HG03354 (cell line): ENCODE data around the gene SLC2A5.
"Not testable (repeated sequence)": the region's sequence is repeated elsewhere in the genome, so short reads cannot be mapped to it uniquely, and the experiment has no call there.

ENCODE experiments used
- ATAC-seq: cut with Tn5 transposase; IDR thresholded peaks from one replicate; pipeline ENCODE4 v1.9.1; 2021; ENCODE audit warnings: mild to moderate bottlenecking; ENCODE audit not compliant: unreplicated experiment, poor library complexity, severe bottlenecking

SLC2A5 gene

DNA sequence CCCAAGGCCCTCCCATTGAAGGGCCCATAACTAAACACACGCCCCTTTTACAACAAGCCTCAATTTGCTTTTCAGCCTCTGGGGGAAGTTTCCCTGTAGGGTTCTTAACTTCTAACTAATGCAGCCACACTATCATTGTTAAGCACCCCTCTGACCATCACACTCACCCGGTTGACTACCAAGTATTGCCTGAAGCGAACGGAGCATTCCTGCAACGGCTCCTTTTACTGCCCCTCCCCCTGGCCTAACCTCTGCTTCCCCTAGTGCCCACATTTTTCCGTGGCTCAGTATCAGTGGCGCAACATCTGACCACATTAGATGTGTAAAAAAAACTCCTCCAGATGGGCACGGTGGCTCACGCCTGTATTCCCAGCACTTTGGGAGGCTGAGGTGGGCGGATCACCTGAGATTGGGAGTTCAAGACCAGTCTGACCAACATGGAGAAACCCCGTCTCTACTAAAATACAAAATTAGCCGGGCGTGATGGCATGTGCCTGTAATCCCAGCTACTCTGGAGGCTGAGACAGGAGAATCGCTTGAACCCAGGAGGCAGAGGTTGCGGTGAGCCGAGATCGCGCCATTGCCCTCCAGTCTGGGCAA is 24.7 kb upstream of the SLC2A5 start:
- ATAC-seq = not testable (repeated sequence)

DNA sequence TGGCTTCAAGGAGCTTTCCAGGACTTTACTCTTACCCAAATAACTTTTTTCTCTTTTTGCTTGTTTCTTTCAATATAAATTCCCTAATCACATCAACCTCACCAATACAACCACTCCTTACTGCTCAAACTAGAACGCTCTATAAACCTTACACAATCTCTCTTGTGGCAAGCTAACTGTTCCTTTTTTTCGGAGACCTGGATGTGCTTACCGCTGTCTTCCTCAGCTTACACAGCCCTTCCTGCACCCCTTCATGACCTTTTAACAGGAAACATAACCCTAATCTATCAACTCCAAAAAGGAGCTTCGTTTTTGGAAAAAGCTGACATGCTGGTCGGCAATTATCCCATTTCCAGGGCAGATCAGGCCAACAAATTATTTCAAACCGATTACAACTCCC is 24.1 kb upstream of the SLC2A5 start:
- no peak for ATAC-seq

DNA sequence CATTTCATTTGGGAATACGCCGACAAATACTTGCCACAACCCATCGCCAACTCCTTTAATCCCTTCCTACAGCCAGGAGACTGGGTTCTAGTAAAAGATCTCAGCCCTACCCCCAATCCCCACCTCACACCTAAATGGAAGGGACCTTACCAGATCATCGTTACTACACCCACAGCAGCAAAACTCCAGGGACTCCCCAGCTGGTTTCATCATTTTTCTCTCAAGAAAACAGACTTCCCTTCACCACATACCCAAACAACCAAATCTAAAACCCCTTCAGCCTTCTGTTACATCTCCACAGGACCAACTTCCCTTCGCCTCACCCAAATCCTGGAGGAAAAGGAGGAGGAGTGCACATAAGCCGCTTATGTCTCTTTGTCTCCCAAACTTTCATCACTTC is 23.7 kb upstream of the SLC2A5 start:
- no peak for ATAC-seq

DNA sequence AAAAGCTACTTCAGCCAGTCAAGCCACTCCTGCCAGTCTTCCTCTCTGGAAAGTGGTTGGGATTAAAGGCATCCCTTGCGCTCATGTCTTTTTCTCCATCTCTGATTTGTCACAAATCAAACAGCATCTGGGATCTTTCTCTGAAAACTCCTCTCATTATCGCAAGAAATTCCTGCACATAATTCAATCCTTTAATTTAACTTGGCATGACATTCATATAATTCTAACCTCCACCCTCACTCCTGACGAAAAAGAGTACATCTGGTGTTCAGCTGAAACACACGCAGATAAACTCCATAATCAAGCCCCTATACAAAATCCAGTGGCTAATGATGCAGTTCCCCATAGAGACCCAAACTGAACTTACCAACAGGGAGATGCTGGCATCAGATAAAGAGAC is 19.4 kb upstream of the SLC2A5 start:
- no peak for ATAC-seq

DNA sequence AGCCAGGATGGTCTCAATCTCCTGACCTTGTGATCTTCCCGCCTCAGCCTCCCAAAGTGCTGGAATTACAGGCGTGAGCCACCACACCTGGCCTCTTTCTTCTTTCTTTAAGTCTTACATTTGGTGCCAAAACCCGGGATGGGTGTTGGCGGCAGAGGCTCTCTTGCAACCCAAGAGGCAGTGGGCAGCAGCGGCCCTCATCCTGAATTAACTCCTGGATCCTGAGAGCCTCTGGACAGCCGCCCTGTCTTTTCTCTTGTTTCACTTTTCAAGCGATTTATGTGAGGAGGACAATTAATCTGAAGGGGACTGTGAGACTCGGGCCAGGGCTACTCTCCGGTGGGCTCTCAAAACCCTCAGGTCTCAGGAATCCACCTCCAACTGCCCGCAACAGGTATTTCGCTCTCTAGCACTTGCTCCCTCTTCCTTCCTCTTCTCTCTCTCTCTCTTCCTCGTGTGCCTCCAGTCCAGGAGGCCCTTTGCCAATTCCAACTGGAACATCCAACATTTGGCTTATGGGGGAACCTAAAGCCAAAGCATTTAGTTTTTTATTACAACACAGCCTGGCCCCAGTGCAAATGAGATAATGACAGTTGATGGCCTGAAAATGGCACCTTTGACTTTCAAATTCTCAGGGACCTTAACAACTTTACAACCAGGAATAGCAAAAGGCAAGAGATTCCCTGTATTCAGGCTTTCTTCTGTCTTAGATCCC is 18.1 kb upstream of the SLC2A5 start:
- no peak for ATAC-seq

DNA sequence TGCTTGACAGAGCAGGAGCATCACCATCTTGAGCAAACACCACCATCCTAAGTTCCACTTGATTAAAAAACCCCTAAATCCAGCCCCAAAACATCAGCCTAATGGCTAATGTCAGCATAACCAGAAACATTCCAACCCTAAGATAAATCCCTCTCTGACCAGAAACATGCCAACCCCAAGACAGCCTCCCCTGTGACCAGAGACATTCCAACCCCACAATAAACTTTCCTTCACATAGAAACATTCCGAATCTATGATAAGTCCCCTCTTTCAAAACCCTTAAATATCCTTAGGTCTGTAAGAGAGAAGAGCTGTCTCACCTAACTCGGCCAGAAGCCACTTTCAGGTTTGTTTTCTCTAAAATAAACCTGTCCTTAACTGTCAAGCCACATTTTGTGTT is 17.4 kb upstream of the SLC2A5 start:
- ATAC-seq = no peak

DNA sequence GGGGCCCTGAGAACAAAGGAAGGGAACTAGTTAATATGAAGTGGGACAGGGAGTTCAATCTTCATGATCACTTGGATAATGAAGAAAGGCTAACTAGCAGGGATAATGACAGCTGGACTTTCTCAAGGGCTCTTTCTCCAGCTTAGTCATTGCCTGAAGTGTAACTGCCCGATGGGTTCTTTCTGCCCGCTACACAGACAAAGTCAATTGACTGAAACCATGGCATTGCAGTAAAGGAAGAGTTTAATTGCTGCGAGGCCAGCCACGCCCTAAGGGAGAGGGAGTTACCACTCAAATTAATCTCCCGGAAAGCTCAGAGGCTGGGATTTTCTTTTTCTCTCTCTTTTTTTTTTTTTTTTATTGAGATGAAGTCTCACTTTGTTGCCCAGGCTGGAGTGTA is 16.6 kb upstream of the SLC2A5 start:
- no peak for ATAC-seq

DNA sequence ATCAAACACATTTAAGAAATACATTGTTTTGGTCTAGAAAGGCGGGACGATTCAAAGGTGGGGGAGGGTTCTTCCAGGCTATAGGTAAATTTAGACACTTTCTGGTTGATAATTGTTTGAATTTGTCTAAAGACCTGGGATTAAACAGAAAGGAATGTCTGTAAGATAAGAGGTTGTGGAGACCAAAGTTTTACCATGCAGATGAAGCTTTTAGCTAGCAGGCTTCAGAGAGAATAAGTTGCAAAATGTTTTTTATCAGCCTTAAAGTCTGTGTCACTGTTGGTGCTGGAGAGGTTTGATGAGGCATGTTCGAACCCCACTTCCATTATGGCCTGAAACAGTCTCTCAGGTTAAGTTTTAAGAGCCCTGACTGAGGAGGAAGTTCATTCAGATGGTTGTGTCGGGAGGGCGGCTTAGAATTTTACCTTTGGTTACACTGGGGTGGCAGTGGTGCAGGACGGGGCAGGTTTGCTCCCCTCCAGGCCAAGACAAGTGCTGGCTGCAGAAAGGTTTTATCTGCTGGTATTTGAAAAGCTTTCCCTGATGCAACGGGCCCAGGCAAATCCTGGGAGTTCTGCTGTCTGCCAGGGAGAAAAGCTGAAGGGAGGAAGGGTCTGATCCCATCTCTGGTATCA is 16.0 kb upstream of the SLC2A5 start:
- ATAC-seq = no peak

DNA sequence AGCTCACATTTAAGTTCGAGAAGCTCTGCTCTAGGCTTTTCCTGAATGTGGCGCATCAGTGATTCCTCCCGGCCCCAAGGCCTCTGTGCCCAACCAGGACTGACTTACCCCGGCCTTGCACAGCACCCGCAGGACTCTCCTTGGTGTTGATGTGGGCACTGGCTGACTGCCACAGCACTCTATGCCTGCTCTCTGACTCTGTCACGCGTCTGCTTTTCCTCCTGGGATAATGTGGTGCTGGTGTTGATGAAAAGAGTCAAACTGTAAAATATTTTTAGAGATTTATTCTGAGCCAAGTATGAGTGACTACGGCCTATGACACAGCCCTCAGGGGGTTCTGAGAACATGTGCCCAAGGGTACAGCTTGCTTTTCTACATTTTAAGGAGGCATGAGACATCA is 15.5 kb upstream of the SLC2A5 start:
- no peak for ATAC-seq

DNA sequence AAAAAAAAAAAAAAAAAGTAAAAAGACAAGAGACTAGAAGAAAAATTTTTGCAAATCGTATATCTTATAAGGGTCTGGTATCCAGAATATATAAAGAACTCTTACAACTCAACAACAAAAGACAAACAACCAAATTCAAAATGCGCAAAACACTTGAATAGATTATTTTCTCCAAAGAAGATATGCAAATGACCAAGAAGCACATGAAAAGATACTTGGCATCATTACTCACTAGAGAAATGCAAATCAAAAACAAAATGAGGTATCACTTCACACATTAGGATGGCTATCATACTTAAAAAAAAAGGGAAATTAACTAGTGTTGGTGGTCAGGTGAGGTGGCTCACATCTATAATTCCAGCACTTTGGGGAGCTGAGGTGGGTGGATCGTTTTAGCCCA is 12.0 kb upstream of the SLC2A5 start:
- no peak for ATAC-seq

DNA sequence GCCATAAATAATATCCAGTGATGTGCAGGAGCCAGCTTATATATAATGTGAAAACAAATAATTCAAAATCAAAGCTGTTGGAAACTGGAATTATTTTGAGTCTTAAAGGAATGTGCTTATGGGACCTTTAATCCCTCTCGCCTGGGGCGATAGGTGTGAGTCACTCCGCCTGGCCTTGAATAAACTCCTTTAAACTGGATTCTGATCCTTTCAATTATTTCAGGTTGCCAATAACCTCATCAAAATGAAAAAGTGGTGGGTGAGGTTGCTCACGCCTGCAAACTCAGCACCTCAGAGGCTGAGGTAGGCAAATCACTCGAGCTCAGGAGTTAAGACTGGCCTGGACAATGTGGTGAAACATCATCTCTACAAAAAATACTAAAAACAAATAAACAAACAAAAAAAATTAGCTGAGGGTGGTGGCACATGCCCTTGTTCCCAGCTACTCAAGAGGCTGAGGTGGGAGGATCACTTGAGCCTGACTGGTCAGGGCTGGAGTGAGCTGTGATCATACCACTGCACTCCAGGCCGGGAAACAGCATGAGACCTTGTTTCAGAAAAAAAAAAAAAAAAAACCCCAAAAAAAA is 11.4 kb upstream of the SLC2A5 start:
- ATAC-seq = no peak

DNA sequence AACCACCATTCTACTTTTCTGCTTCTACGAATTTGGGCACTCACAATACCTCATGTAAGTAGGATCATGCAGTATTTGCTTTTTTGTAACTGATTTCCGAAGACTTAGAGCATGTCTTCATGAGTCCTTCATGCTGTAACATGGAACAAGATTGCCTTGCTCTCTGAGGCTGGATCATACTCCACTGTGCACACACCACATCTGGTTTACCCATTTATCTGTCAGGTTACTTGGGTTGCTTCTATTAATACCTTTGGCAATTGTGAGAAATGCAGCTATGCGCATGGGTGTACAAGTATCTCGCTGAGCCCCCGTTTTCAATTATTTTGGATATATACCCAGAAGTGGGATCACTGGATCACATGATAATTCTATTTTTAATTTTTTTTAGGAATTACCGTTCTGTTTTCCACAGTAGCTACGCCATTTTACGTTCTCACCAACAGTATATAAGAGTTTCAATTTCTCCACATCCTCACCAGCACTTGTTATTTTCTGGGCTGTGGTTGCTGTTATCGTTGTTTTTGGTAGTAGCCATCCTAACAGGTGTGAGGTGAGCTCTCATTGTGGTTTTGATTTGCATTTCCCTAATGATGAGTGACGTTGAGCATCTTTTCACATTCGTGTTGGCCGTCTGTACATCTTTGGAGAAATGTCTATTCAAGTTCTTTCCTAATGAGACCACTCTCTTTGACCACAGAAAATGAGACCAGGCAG is 10.7 kb upstream of the SLC2A5 start:
- ATAC-seq = peak; percentile 57

DNA sequence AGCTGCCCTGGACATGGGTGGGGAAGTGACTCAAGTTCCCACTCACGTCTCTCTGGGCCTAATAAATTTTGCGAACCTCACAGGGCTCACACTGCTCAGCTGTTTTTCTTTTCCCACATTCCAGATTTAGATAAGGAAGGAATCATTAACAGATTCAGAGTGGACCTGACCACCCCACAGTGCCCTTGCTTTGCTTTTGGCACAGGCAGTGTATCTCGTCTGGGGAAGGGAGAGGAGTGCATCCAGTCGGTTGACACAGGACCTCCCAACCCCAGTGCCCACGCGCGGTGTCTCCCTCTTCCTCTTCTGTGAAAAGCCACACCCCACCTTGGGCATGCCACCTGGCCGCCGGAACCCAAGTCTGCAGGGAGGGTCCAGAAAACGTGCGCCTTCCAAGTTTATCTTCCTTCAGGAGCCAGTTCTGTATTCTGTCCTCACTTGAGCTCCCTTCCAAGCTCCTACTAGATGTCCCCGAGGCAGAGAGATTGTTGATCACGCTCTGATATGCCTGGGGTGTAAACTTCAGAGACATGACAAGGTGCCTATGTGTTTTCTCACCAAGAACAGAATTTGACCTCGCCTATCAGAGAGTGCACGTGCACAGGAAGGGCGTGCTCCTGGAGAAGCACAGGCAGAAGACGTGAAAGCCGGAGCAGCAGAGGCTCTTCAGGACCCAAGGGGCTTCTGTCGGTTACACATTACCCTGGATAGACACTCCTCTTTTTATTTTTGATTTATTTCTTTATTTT is 9.5 kb upstream of the SLC2A5 start:
- no peak for ATAC-seq

DNA sequence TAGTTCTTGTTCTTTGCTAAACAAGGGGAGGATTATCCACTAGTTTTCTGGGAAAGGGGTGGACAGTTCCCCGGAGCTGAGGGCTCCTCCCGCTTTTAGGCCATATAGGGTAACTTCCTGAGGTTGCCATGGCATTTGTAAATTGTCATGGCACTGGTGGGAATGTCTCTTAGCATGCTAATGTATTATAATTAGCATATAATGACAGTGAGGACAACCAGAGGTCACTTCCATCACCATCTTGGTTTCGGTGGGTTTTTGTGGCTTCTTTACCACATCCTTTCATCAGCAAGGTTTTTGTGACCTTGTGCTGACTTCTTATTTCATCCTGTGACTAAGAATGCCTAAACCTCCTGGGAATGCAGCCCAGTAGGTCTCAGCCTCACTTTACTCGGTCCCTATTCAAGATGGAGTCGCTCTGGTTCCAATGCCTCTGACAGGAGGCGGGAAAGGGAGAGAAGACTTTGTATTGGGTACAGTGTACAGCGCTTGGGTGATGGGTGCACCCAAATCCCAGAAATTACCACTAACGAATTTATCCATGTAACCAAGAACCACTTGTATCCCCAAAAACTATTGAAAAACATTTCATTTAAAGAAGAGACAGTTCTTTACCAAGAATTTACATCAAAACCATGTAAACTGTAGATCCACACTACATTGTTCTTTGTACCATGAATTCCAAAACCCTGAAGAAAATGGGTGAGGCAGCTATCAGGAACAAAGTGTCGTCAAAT is 8.7 kb upstream of the SLC2A5 start:
- ATAC-seq = no peak

DNA sequence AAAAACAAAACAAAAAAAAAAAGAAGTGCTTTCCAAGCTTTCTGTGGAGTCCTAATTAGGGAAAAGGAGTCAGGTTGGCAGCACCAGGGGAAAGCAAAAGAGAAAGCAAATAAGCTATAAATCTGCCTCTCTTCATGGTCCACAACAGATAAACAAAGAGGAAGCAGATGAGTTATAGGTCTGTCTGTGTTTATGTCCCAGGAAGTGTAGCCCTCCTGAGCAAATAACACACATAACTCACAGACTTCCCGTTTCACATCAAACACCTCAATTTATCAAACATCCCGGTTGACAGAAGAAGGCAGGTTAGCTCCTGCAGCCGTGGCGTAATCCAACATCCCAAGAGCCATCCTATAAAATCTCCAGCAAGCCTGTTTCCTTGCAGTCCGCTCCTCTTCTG is 5.6 kb upstream of the SLC2A5 start:
- no peak for ATAC-seq

DNA sequence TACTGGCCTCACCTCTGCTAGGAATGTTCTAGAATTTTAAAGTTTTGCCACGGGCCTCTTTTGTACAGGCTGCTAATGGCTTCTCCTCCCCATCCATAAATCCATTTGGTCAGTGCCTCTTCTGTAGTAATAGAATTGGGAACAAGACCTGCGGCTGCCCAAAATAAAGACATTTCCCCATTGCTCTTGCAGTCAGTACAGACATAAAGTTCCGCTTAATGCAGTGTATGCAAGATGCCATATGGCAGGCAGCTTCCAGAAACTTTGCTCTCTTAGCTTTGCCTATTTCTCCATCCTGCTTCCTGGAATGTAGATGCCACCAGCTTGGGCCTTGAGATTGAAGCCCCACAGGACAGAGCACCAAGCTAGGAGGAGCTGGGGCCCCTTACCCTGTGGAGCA is 3.7 kb upstream of the SLC2A5 start:
- ATAC-seq = no peak

DNA sequence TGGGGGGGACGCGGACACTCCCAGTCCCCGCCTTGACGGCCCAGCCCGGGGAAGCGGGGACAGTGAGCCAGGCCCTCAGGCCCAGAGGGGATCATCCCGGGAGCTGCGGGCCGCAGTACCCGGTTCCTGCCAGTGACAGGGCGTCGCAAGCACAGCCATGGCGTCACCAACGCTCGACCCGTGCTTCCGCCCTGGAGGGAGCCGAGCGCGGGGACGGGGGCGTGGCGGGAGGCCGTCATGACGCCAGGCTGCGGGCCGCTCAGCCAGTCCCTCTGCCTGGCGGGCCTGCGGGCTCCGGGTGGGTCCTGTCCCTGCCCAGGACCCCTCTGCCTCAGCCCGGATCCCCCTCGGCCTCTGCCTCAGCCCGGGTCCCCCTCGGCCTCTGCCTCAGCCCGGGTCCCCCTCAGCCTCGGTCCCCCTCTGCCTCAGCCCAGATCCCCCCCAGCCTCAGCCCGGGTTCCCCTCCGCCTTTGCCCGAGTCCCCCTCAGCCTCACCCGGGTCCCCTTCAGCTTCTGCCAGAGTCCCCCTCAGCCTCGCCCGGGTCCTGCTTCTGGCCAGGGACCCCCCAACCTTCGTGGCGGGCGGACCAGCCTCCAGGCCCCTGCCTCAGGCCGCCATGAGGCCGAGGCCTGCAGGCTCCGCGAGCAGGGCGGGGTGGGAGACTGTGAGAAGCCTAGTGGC is 2.3 kb upstream of the SLC2A5 start:
- no peak for ATAC-seq

DNA sequence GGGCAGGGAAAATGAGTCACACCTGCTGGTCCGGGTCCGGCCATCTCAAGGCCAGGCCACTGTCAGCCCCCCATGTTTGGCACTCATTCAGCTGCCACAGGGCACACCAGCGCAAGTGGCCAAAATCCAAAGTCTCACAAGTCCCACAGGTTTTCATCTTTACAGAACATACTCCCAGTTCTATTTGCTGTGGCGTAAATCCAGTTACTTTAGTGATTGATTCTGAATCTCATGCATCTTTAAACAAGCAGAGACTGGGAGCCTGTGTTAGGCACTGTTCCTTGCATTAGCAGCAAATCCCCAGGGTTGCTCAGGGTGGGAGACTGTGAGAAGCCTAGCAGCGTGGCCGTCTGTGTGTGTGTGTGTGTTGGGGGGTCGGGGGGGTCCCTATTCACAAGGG is 1.1 kb upstream of the SLC2A5 start:
- ATAC-seq = no peak

DNA sequence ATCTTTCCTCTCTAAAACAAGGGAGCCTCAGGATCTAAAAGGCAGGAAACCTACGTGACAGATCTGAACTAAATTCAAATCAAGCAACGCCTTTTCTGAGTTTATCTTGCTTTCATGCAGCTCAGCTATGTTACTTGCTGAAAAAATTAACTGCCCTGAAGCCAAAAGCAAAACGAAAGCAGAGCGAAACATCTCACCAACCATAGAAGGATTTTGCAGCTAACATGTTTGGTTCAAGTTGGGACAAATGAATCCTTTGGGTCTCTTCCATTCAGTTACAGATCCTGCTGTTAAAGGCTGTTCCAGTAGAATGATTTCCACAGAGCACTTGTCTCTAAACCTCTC is 482 bp downstream of the SLC2A5 start:
- ATAC-seq = peak; percentile 2
